NOMO-1 (cell line): ENCODE results near the gene TPSG1.
"Not testable (repeated sequence)": the region's sequence is repeated elsewhere in the genome, so short reads cannot be mapped to it uniquely, and the experiment has no call there.

Source experiments
- DNase-seq, 2 experiments: peaks; one replicate each; lab custom pipeline; 2025; ENCODE audit not compliant: unreplicated experiment in 2 of 2; lab: John Stamatoyannopoulos, UW

The TPSG1 gene

DNA sequence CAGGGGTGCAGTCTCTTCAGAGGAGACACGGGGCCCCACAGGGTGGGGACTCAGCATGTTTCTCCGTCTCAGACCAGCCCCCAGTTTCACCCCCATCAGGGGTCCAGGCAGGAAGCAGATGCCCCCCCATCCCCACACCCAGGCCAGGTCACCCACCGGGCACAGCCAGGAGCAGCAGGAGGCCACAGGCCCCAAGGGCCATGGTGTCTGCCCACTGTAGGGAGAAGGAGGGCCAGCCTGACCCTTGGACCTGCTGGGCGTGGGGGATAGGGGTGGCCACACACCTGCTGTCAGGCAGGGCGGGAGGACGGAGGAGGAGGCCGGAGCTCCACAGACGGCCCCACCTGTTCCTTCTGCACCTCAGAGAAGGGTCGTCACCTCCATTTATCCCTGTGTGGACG, at the start of gene TPSG1:
Gene TPSG1, minus strand, starts transcription at position 218 of the 401 bp plus-strand sequence. Its CDS starts 16 bp downstream, at position 202.
- no peak for DNase-seq

DNA sequence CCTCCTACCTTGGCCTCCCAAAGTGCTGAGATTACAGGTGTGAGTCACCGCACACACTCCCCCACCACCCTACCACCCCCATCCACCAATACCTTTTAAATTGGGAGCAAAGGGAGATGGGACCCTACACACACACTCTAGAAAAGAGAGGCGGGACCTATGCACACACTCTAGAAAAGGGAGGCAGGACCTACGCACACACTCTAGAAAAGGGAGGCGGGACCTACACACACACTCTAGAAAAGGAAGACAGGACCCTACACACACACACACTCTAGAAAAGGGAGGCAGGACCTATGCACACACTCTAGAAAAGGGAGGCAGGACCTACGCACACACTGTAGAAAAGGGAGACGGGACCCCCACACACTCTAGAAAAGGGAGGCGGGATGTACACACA, 49.7 kb upstream of the TPSG1 start:
- no peak for DNase-seq

DNA sequence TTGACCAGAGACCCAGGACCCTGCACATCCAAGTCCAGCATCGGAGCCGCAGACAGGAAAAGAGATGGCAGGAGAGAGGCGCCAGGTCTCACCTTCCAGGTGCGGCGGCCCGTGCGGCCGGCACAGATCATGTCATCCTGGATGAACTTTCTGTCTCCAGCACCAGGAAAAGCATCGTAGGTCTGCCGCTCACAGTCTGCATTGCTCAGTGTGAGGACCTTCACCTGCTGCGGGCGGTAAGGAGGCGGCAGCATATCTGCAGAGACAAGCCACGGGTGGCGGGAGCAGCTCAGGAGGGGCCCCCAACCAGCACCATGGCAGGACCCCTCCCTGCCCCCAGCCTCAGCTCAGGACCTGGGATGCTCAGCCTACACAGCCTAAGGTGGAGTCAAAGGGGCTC, 48.7 kb upstream of the TPSG1 start:
- no peak for DNase-seq

DNA sequence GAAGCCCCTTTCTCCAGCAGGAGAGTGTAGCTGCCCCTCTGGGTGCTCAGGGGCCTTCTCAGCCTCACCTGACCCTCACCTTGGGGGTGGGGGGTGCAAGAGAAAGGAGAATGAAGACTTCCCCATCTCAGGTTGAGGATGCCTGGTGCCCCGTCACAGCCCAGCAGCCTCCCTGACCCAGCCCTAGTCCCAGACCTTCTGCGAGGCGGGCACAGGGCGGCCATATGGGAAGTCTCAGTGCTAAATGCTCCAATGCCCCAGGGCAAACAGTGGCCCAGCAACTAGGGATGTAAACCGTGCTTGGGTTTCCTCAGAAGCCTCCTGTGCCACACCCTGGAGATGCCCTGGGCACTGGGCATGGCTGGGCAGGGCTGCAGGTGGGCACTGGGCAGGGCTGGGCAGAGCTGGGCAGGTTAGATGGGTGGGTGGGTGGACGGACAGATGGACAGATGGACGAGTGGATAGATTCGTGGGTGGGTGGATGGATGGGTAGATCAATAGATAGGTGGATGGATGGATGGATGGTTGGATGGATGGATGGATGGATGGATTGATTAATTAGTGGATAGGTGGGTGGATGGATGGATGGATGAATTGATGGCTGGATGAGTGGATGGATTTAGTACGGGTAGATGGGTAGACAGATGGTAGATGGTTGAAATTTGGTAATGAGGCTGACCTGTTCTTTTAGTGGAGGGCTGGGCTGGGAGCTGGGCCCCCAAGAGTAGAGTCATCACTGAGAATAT, 47.6 kb upstream of the TPSG1 start:
- no peak for DNase-seq

DNA sequence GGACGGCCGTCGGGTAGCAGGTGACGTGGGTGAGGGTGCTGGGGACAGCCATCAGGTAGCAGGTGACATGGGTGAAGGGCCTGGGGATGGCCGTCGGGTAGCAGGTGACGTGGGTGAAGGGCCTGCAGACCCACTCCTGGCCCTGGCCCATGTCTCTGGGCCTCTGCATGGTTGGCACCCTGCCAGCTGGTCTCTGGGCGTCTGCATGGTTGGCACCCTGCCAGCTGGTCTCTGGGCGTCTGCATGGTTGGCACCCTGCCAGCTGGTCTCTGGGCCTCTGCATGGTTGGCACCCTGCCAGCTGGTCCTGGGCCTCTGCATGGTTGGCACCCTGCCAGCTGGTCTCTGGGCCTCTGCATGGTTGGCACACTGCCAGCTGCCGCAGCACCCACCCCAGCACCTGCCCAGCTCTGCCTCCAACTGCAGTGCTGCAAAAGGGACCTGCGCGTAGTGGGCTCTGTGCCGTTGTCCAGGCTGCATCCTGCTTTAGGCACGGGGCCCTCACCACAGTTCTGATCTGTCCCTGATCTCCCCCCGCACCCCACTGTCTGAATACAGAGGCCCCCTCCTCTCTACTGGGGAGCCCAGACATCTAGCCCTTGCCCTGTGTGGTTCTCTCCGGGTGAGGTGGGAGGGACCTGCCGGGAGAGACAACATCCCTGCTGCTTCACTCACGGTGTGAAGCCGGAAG, 46.8 kb upstream of the TPSG1 start:
- not testable (repeated sequence) for DNase-seq

DNA sequence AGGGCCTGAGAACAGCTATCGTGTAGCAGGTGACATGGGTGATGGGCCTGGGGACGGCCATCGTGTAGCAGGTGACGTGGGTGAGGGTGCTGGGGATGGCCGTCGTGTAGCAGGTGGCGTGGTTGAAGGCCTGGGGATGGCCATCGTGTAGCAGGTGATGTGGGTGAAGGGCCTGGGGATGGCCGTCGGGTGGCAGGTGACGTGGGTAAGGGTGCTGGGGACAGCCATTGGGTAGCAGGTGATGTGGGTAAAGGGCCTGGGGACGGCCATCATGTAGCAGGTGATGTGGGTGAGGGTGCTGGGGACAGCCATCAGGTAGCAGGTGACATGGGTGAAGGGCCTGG, 46.3 kb upstream of the TPSG1 start:
- DNase-seq = no peak

DNA sequence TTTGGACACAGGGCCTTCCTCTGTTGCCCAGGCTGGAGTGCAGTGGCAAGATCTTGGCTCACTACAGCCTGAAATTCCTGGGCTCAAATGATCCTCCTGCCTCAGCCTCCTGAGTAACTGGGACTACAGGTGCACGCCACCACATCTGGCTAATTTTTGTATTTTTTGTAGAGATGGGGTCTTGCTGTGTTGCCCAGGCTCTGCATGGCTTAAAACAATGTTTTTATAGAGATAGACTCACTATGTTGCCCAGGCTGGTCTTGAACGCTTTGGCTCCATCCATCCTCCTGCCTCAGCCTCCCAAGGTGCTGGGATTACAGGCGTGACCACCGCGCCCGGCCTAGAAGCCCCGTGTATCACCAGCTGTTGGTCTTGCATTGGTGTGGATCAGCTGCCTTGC, 44.4 kb upstream of the TPSG1 start:
- not testable (repeated sequence) for DNase-seq

DNA sequence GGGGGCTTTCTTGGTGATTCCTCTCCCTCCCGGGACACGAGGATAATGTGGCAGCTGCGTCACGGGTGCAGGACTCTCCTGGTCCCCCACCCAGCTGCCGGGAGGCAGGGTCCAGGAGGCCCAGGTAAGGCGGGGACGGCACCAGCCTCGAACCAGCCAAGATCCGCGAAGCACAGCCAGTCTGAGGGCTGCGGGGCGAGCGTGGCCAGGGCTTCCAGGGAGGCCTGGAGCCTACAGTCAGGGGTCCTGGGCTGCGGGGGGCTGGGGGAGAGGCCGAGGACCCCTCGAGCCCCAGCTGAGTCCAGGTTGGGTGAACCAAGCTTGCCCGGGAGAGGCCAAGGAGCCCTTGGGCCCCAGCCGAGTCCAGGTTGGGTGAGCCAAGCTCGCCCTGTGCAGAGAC, 40.8 kb upstream of the TPSG1 start:
- no peak for DNase-seq

DNA sequence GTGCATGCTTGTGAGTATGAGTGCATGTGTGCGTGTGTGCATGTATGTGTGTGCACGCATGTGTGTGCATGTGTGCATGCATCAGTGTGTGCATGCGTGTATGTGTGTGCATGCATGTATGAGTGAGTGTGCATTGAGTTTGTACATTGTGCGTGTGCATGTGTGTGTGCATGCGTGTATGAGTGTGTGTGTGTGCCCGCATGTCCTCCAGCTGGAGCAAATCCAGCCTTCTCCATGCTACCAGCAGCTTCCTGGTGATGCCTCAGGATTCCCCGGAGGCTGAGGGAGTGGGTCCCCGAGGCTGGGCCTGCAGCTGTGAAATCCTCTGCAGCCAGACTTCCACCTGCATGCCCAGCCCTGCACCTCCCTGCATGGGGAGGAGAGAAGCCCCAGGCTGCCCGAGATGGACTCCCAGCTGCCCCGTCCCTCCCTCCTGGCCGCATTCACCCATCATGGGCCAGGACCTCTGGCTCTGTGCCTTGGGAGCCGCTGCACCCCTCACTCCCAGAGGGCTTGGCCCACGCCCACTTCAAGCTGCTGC, 40.1 kb upstream of the TPSG1 start:
- DNase-seq = no peak

DNA sequence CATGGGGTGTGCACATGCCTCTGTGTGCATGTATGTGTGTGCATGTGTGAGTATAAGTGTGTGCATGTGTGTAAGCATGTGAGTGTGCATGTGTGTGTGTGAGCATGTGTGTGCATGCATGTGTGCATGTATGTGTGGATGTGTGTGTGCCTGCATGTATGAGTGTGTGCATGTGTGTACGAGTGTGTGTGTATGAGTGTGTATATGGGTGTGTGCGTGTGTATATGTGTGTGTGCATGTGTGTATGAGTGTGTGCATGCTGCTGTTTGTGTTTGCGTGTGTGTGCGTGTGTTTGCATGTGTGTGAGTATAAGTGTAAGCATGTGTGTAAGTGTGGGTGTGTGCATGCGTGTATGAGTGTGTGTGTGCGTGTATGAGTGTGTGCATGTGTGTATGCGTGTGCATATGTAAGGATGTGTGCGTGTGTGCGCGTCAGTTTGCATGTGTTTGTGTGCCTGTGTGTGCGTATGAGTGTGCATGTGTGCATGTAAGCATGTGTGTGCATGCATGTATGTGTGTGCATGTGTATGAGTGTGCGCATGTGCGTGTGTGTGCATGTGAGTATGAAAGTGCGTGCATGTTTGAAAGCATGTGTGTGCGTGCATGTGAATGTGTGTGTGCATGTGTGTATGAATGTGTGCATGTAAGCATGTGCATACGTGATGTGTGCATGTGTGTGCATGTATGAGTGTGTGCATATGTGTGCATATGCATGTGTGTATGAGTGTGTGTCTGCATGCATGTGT, 39.4 kb upstream of the TPSG1 start:
- DNase-seq = no peak

DNA sequence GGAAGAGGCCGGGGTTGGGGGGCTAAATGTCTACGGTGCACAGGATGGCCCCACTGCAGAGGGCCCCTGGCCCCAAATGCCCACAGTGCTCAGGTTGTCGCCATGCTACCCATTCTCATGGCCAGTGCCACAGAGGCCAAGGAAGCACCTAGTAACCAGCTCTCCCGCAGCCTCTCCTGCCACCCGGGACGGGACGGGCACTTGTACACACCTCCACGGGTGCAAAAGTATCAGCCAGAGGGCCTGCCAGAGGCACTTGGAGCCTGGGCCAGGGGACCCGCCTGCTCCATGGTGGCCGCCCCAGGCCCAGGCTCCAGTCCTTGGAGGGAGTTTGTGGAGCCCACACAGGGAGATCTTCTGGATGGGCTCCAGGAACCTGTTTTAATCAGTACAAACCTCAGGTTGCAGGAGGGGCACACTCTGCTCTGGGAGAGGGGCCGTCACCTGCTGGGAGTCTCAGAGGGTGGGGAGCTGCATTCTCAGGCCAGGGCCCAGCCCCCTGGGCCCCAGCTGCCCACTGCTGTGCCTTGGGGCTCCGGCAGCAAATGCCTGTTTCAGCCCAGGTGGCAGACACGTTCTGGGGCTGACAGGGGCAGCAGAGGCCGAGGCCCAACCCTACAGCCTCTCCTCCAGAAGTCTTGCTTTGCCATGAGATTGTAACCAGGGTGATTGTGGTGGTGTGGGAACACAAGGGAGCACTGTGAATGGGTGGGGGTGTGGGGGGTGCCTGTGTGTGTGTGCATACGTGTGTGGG, 38.7 kb upstream of the TPSG1 start:
- no peak for DNase-seq

DNA sequence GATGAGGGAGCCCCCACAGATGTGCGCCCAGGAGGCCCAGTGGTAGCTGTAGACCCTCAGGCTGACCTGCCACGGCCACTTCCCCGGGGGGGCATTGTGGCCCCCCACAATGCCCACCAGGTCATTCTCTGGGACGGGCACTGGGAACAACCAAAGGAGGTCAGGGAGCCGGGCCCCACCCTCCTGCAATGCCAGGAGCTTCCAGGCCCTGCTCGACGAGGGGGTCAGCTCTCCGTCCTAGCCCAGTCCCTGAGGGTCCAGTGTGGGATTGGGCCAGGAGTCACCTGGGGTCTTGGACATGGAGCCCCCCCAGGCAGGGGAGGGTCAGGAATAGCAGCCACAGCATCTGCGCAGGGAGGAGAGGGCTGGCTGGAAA, 37.8 kb upstream of the TPSG1 start:
- no peak for DNase-seq

DNA sequence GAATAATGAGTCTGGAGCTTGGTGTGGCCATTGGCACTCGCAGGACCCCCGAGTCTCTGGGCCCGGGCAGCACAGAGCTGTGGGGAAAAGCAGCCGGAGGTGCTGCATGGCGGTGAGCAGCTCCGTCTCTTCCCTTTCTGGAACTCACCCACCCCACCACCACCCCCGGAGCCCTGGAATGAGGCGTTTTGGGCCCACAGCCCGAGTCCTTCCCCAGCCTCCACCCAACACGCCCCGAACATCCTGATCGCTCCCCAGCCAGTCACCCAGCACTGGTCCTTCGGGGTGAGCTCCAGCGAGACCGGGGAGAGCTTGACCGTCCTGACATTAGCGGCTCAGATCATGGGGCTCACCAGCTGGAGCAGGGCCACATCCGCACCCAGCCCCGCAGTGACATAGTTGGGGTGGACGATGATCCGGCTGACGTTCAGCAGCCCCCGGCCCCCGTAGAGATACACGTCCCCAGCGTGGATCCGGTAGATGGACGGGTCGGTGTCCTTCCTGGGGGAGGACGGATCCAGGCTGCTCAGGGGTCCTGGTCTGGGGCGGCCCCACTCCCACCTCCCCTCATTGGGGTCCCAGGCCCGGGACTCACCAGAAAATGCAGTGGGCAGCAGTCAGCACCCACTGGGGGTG, 37.3 kb upstream of the TPSG1 start:
- no peak for DNase-seq

DNA sequence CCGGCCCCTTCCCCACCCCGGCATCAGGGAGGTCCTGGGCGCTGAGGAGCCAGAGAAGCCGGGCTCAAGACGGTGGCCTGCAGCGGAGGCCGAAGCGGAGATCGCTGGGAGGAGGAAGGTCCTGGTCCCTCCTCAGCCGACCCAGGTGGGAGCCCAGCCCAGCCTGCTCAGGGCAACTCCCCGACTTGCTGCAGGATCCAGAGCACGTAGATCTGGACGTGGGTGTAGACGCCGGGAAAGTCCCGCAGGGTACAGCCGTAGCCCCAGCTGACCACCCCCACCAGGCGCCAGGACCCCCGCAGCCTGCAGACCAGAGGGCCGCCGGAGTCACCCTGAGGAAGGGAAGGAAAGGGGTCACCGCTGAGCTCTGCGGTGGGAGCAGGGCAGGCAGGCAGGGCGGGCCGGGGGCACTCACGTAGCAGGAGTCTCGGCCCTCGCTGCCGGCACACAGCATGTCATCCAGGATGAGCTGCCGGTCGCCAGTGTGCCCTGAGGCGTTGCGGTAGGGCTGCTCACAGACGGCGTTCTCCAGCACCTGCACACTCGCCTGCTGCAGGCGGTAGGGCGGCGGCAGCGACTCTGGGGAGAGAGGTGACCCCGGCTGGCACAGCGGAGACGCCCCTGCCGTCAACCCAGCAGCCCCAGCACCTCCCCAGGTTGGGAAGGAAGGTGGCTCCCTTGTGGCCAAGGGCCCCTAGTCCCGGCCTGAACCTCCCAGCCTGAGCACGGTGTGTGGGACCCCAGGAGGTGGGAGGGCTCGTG, 36.2 kb upstream of the TPSG1 start:
- no peak for DNase-seq

DNA sequence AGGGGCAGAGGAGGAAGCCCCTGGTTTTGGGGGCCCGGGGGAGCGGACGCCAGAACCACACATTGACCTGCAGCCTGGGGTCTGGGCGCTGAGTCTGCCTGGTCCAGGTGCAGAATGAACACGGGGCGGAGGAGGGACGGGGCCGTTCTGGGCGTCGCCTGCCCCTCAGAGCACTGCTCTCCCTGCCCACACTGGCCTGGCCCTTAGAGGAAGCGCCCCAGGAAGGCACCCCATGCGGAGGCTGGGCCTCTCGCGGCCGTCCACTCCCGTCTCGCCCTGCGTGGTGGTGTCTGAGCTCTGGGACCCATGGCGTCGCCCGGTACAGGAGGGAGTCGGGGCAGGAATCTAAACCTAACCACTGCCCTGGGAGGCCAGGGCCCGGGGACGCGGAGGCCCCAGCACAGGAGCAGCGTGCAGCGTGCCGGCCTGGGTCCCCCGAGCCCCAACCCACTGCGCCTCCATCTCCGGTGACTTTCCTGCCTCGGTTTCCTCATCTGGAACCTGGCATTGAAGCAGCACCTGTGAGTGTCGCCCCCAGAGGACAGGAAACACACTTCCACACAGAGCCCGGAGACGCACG, 35.1 kb upstream of the TPSG1 start:
- no peak for DNase-seq

DNA sequence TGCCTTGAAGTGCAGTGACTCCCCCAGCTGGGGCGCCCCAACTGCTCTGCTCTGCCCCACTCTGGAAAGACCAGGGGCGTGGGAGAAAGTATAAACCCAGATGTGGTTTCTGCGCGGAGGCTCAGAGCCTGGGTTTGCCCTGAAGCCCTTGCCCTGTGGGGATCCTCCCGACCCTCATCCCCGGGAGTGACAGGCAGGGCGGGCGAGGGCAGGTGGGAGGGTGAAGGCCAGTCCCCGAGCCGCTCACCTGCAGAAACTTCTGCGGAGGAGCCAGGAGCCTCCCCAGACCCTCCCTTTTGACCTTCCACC, 34.6 kb upstream of the TPSG1 start:
- no peak for DNase-seq

DNA sequence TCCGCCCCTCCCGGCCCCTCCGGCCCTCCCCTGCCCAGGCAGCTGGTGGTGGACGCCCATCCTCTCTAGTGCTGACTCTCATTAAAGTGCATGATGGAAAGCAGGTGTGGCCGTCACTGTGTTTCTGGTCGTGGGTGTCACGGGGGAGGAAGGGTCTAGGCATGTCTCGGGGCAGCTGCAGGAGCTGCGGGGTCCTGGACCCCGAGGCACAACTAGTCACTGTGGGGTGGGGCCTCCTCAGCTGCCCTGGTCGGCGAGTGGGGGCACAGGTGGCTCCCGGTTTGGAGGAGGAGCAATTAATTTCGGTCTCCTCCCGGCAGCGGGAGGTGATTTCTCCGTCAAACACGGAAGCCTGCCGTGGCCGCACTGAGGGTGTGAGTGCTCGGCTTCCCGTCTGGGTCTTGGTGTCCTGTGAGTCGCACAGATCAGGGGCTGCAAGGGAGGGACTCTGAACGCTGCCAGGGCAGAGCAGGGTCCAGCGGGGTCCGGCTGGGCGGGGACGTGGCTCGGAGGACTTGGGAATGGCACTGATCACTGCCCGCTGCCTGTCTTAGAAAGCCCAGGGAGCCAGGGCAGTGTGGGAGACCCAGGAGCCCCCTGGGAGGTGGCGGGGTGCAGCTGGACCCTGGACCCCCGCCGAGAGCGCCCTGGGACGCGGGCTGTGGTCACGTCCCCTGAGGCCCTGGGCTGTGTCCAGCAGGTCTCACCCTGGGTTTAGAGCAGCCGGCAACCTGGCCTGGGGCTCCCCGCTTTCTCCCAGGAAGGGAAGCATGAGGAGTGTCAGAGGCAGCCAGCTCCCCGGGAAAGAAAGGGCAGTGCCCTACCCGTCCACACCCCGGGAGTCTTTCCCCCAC, 34.1 kb upstream of the TPSG1 start:
- DNase-seq = peak in 1 of 2 experiments; percentile 13

DNA sequence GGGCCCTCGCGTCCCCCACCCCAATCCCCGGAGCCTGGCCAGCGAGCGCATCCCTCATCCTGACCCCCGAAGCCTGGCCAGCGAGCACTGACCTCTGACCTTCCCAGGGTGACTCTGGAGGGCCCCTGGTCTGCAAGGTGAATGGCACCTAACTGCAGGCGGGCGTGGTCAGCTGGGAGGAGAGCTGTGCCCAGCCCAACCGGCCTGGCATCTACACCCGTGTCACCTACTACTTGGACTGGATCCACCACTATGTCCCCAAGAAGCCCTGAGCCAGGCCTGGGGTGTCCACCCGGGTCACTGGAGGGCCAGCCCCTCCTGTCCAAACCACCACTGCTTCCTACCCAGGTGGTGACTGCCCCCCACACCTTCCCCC, 33.1 kb upstream of the TPSG1 start:
- no peak for DNase-seq
